NT2/D1 (cell line): Measurements from ENCODE around the gene TGM2.

Experiments used
- DNase-seq: peaks from one replicate; pipeline ENCODE4 v3.0.0-alpha.2; 2011; ENCODE audit warnings: low read depth, low spot score
- H3K27me3 ChIP-seq: 2 replicates; pipeline ENCODE4 v1.6.0; 2011; ENCODE audit warnings: mild to moderate bottlenecking; ENCODE audit not compliant: insufficient read length, insufficient read depth
- H3K36me3 ChIP-seq: 2 replicates; pipeline ENCODE4 v1.6.1; 2011; ENCODE audit warnings: mild to moderate bottlenecking, low read length, mixed read lengths; ENCODE audit not compliant: insufficient read depth, insufficient read length
- H3K4me1 ChIP-seq: 2 replicates; pipeline ENCODE4 v1.5.1; 2011; ENCODE audit not compliant: insufficient read depth, insufficient read length
- H3K4me3 ChIP-seq: 2 replicates; pipeline ENCODE4 v1.5.1; 2011; ENCODE audit warnings: low read depth; ENCODE audit not compliant: insufficient read length
- H3K9ac ChIP-seq: 2 replicates; pipeline ENCODE4 v1.6.0; 2011; ENCODE audit warnings: low read depth; ENCODE audit not compliant: insufficient read length
- H3K9me3 ChIP-seq: 2 replicates; pipeline ENCODE4 v1.5.1; 2011; ENCODE audit warnings: mild to moderate bottlenecking, low read length; ENCODE audit not compliant: insufficient read depth
- SUZ12 ChIP-seq: IDR thresholded peaks from 2 replicates; pipeline ENCODE4 v1.6.1; 2011; ENCODE audit not compliant: insufficient read length, insufficient read depth; ENCODE audit errors: extremely low read depth
- YY1 ChIP-seq: IDR thresholded peaks from 2 replicates; pipeline ENCODE4 v1.6.1; 2011; ENCODE audit not compliant: insufficient read length, insufficient read depth
- ZNF274 ChIP-seq: IDR thresholded peaks from 2 replicates; pipeline ENCODE4 v1.6.1; 2011; ENCODE audit warnings: mild to moderate bottlenecking, low read depth, low read length

TGM2 gene

GRCh38 chr20:38209736-38210405 is 44.8 kb upstream of the TGM2 start:
- Histone ChIP-seq H3K9ac (no peak overlapping the region), H3K4me3 (no peak overlapping the region), H3K9me3 (no peaks in the 10 kb centered on the region), H3K4me1 (peaks cover 2% of the 10 kb centered on the region), H3K27me3 (no peaks in the 10 kb centered on the region), H3K36me3 (no peaks in the 10 kb centered on the region)
- no peak for DNase-seq
- TF ChIP-seq SUZ12 (no peak), ZNF274 (no peak), YY1 (no peak)

GRCh38 chr20:38209054-38209675 is 44.1 kb upstream of the TGM2 start:
- Histone ChIP-seq H3K4me3 (no peak overlapping the region), H3K27me3 (no peaks in the 10 kb centered on the region), H3K9me3 (no peaks in the 10 kb centered on the region), H3K4me1 (peaks cover 2% of the 10 kb centered on the region), H3K36me3 (no peaks in the 10 kb centered on the region), H3K9ac (no peak overlapping the region)
- DNase-seq: no peak
- TF ChIP-seq ZNF274: no peak

GRCh38 chr20:38208523-38208922 is 43.5 kb upstream of the TGM2 start:
- TF ChIP-seq SUZ12 (no peak), ZNF274 (no peak), YY1 (no peak)
- Histone ChIP-seq H3K27me3 (no peaks in the 10 kb centered on the region), H3K9me3 (no peaks in the 10 kb centered on the region), H3K9ac (no peak overlapping the region), H3K4me3 (no peak overlapping the region), H3K36me3 (no peaks in the 10 kb centered on the region), H3K4me1 (peaks cover 2% of the 10 kb centered on the region)
- no peak for DNase-seq

GRCh38 chr20:38208088-38208487 is 43.0 kb upstream of the TGM2 start:
- no peak for DNase-seq

GRCh38 chr20:38207621-38208020 is 42.6 kb upstream of the TGM2 start:
- no peaks in the 10 kb centered on the region for H3K9me3 ChIP-seq
- H3K4me3 ChIP-seq: no peak overlapping the region
- no peak overlapping the region for H3K9ac ChIP-seq
- no peaks in the 10 kb centered on the region for H3K4me1 ChIP-seq
- TF ChIP-seq ZNF274 (no peak), SUZ12 (no peak), YY1 (no peak)
- no peaks in the 10 kb centered on the region for H3K27me3 ChIP-seq
- no peak for DNase-seq
- no peaks in the 10 kb centered on the region for H3K36me3 ChIP-seq

More at GRCh38 chr20:38208088-38208487, 43.0 kb upstream of the TGM2 start:
- H3K27me3 ChIP-seq: no peaks in the 10 kb centered on the region
- no peak overlapping the region for H3K4me3 ChIP-seq
- no peaks in the 10 kb centered on the region for H3K9me3 ChIP-seq
- no peak overlapping the region for H3K9ac ChIP-seq
- TF ChIP-seq YY1 (no peak), ZNF274 (no peak), SUZ12 (no peak)
- no peaks in the 10 kb centered on the region for H3K4me1 ChIP-seq
- H3K36me3 ChIP-seq: no peaks in the 10 kb centered on the region

GRCh38 chr20:38205001-38205400 is 39.9 kb upstream of the TGM2 start:
- Histone ChIP-seq H3K9ac (no peak overlapping the region), H3K4me1 (peaks cover 4% of the 10 kb centered on the region), H3K4me3 (no peak overlapping the region), H3K9me3 (no peaks in the 10 kb centered on the region), H3K36me3 (no peaks in the 10 kb centered on the region), H3K27me3 (no peaks in the 10 kb centered on the region)
- TF ChIP-seq ZNF274 (no peak), SUZ12 (no peak), YY1 (no peak)
- no peak for DNase-seq

- no peaks in the 10 kb centered on the region for H3K27me3 ChIP-seq
- no peak overlapping the region for H3K9ac ChIP-seq
- no peak for DNase-seq
- no peak overlapping the region for H3K4me3 ChIP-seq
- no peak for TF ChIP-seq SUZ12
- TF ChIP-seq ZNF274: no peak
- TF ChIP-seq YY1: no peak
- H3K4me1 ChIP-seq: peaks cover 8% of the 10 kb centered on the region
- H3K36me3 ChIP-seq: no peaks in the 10 kb centered on the region
- H3K9me3 ChIP-seq: no peaks in the 10 kb centered on the region
These were observed 38.9 kb upstream of the TGM2 start for GRCh38 chr20:38203981-38204357.
